H9 (cell line): ENCODE measurements around the gene ANKMY1. TPM values are rescaled to one million over a fixed set of nuclear protein-coding genes. Genes with fewer than 3 reads are reported as not detected.

Experiments used
- DNase-seq: peaks from one replicate; pipeline ENCODE4 v3.0.0-alpha.2; 2017
- H2AFZ ChIP-seq: one replicate; pipeline ENCODE4 v1.6.1; 2013; ENCODE audit warnings: mild to moderate bottlenecking, low read length, control low read depth, moderate library complexity
- H2AK5ac ChIP-seq: 2 replicates; pipeline ENCODE4 v1.6.1; 2013; ENCODE audit warnings: low read length, control low read depth, mixed read lengths; ENCODE audit not compliant: insufficient read length
- H2BK120ac ChIP-seq: one replicate; pipeline ENCODE4 v1.6.1; 2013; ENCODE audit warnings: low read depth, mild to moderate bottlenecking, low read length, control low read depth, inconsistent platforms; ENCODE audit not compliant: poor library complexity, severe bottlenecking
- H2BK12ac ChIP-seq: 2 replicates; pipeline ENCODE4 v1.6.1; 2013; ENCODE audit warnings: low read length, control low read depth, mixed read lengths, low read depth; ENCODE audit not compliant: insufficient read length
- H2BK15ac ChIP-seq: 2 replicates; pipeline ENCODE4 v1.6.1; 2013; ENCODE audit warnings: low read depth, low read length, control low read depth
- H2BK20ac ChIP-seq: one replicate; pipeline ENCODE4 v1.6.1; 2013; ENCODE audit warnings: low read depth, mild to moderate bottlenecking, low read length, control low read depth, inconsistent platforms; ENCODE audit not compliant: poor library complexity, severe bottlenecking
- H2BK5ac ChIP-seq: 2 replicates; pipeline ENCODE4 v1.6.1; 2013; ENCODE audit warnings: low read length, control low read depth, mixed read lengths; ENCODE audit not compliant: insufficient read length
- H3K14ac ChIP-seq: 2 replicates; pipeline ENCODE4 v1.6.1; 2013; ENCODE audit warnings: low read length, control low read depth; ENCODE audit not compliant: insufficient read depth
- H3K18ac ChIP-seq: 2 replicates; pipeline ENCODE4 v1.6.1; 2013; ENCODE audit warnings: low read depth, mild to moderate bottlenecking, mixed read lengths, low read length, control low read depth; ENCODE audit not compliant: insufficient read length
- H3K23ac ChIP-seq: 2 replicates; pipeline ENCODE4 v1.6.1; 2013; ENCODE audit warnings: low read length, control low read depth, mixed read lengths, low read depth; ENCODE audit not compliant: insufficient read length
- H3K23me2 ChIP-seq: 2 replicates; pipeline ENCODE4 v1.6.1; 2013; ENCODE audit warnings: low read depth, mild to moderate bottlenecking, mixed read lengths, low read length, control low read depth; ENCODE audit not compliant: insufficient read length, poor library complexity, severe bottlenecking
- H3K27ac ChIP-seq: 2 replicates; pipeline ENCODE4 v1.5.1; 2013; ENCODE audit warnings: low read length, control low read depth, mixed read lengths, low read depth; ENCODE audit not compliant: insufficient read length
- H3K27me3 ChIP-seq: 2 replicates; pipeline ENCODE4 v1.6.1; 2013; ENCODE audit warnings: low read length, control low read depth, inconsistent platforms; ENCODE audit not compliant: insufficient read depth
- H3K4ac ChIP-seq: 2 replicates; pipeline ENCODE4 v1.6.1; 2013; ENCODE audit warnings: low read depth, mild to moderate bottlenecking, control low read depth, inconsistent platforms, low read length, moderate library complexity
- H3K4me1 ChIP-seq: 2 replicates; pipeline ENCODE4 v1.6.1; 2013; ENCODE audit warnings: low read length, control low read depth, inconsistent platforms; ENCODE audit not compliant: insufficient read depth
- H3K4me2 ChIP-seq: 2 replicates; pipeline ENCODE4 v1.6.1; 2013; ENCODE audit warnings: low read length, control low read depth, mixed read lengths; ENCODE audit not compliant: insufficient read length, insufficient read depth
- H3K56ac ChIP-seq: 2 replicates; pipeline ENCODE4 v1.6.1; 2013; ENCODE audit warnings: low read depth, mild to moderate bottlenecking, mixed read lengths, low read length, control low read depth; ENCODE audit not compliant: insufficient read length
- H3K79me1 ChIP-seq: 2 replicates; pipeline ENCODE4 v1.6.1; 2013; ENCODE audit warnings: low read depth, mild to moderate bottlenecking, moderate library complexity, low read length, control low read depth, inconsistent platforms; ENCODE audit not compliant: insufficient read depth, poor library complexity, severe bottlenecking
- H3K79me2 ChIP-seq: 2 replicates; pipeline ENCODE4 v1.6.1; 2013; ENCODE audit warnings: low read length, control low read depth, inconsistent platforms; ENCODE audit not compliant: insufficient read depth
- H3K9ac ChIP-seq: 2 replicates; pipeline ENCODE4 v1.6.1; 2013; ENCODE audit warnings: low read length, control low read depth, mixed read lengths; ENCODE audit not compliant: insufficient read length; ENCODE audit errors: extremely low read depth
- H3K9me3 ChIP-seq: one replicate; pipeline ENCODE4 v1.6.1; 2013; ENCODE audit warnings: low read depth, low read length, inconsistent platforms; ENCODE audit not compliant: control insufficient read depth
- H3T11ph ChIP-seq: one replicate; pipeline ENCODE4 v1.6.1; 2013; ENCODE audit warnings: mild to moderate bottlenecking, low read length, control low read depth, inconsistent platforms
- H4K20me1 ChIP-seq: one replicate; pipeline ENCODE4 v1.6.1; 2013; ENCODE audit not compliant: control insufficient read depth, insufficient read length, insufficient read depth
- H4K5ac ChIP-seq: 2 replicates; pipeline ENCODE4 v1.6.1; 2013; ENCODE audit warnings: low read depth, mild to moderate bottlenecking, mixed read lengths, low read length, control low read depth; ENCODE audit not compliant: insufficient read length
- H4K8ac ChIP-seq: replicated peaks from 2 replicates; pipeline ENCODE4 v1.6.1; 2013; ENCODE audit warnings: low read length, control low read depth, mixed read lengths, low read depth; ENCODE audit not compliant: insufficient read length
- H4K91ac ChIP-seq: 2 replicates; pipeline ENCODE4 v1.6.1; 2013; ENCODE audit warnings: low read depth, mild to moderate bottlenecking, moderate library complexity, mixed read lengths, low read length, control low read depth; ENCODE audit not compliant: insufficient read length
- H3K27ac Mint-ChIP-seq, 3 experiments: 2 replicates in 2 of 3; 3 replicates in 1 of 3; pipeline ENCODE4 v1.8.0; 2020 to 2021; ENCODE audit warnings: mixed read lengths in 3 of 3, mild to moderate bottlenecking in 1 of 3, moderate library complexity in 1 of 3
- H3K27me3 Mint-ChIP-seq: 2 replicates; pipeline ENCODE4 v1.8.0; 2021; ENCODE audit warnings: low read depth, mild to moderate bottlenecking, moderate library complexity, mixed read lengths
- H3K36me3 Mint-ChIP-seq, 3 experiments: 2 replicates in 2 of 3; 3 replicates in 1 of 3; pipeline ENCODE4 v1.8.0; 2020 to 2021; ENCODE audit warnings: low read depth in 3 of 3, mixed read lengths in 3 of 3; ENCODE audit not compliant: insufficient read depth in 1 of 3
- H3K4me1 Mint-ChIP-seq, 2 experiments: 2 replicates each; pipeline ENCODE4 v1.8.0; 2020; ENCODE audit warnings: mixed read lengths in 2 of 2
- H3K4me3 Mint-ChIP-seq, 2 experiments: 2 replicates in 1 of 2; 3 replicates in 1 of 2; pipeline ENCODE4 v1.8.0; 2020 to 2021; ENCODE audit warnings: mild to moderate bottlenecking in 2 of 2, mixed read lengths in 2 of 2, moderate library complexity in 1 of 2
- H3K9me3 Mint-ChIP-seq, 2 experiments: 2 replicates in 1 of 2; 3 replicates in 1 of 2; pipeline ENCODE4 v1.8.0; 2020; ENCODE audit warnings: mild to moderate bottlenecking in 2 of 2, mixed read lengths in 2 of 2, moderate library complexity in 1 of 2
- WGBS: extraction: QIAGEN DNeasy Blood & Tissue Kit; methylation state at CpG from one replicate; pipeline ENCODE4 v1.1.7; 2013; ENCODE audit warnings: missing lambda C conversion rate, low lambda C conversion rate, mixed read lengths; ENCODE audit not compliant: insufficient read length; ENCODE audit errors: extremely low coverage; 5-methylcytosine and 5-hydroxymethylcytosine counted together
- total RNA-seq: library from RNA; stranded (reverse); gene quantifications from 2 replicates; pipeline ENCODE4 v1.2.1, GENCODE V29; 2021
- TF ChIP-seq, protein P1 (sequence below): fragments of 200-600 bp; sonication (generic); conservative IDR thresholded peaks from 3 replicates; pipeline ENCODE4 v1.8.0; 2021; ENCODE audit warnings: antibody characterized with exemption, mild to moderate bottlenecking

Gene ANKMY1
- total RNA-seq, 1 experiment from 2014 or later: 13.7 TPM

DNA sequence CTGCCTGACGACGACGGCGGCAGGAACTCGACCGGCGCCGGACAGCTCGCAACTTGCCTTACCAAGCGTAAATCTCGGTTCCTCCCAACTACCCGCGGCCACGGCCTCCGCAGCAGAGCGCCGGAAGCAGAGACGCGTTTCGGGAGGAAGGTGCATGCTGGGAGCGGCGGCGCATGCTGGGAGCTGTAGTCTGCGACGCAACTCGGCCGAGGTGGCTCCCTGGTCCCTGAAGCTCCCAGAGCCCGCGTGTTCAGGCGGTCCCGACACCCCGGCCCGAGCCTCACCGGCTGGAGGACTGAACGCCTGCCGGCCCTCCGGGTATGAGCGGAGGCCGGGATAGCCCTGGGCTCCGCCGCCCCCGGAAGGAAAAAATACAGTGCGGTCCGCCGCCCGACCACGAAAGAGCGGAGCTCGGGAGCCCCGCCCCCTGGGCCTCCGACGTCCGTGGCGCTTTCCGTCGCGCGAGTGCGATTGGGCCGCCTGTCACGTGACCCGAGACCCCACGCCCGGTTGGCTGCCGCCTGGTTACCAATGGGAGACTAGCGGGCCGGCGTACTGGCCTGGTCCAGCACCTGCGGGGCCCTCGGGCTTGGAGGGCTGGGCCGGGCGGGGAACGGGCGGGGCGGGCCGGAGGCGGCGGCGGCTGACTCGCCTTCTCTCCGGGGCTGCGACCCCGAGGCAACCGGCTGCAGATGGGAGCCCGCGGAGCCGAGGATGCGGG lies 28.6 kb upstream of the ANKMY1 start, which contains the start of gene CAPN10:
TSS of gene CAPN10 (plus strand) at position 537 of the 721 bp plus-strand sequence. CDS start at position 715, 178 bp downstream.
- H3K36me3 Mint-ChIP-seq: peaks cover 7 to 19% (median 7%) of the 10 kb centered on the region in 3 experiments; a peak in 6 of 7 replicates
- H3K4me3 Mint-ChIP-seq: peak within 1 kb of the TSS; percentile 95 to 97
- Histone ChIP-seq H4K20me1 (no peaks in the 10 kb centered on the region), H3K56ac (no peak within 1 kb of the TSS), H3T11ph (no peak within 1 kb of the TSS), H4K5ac (no peak within 1 kb of the TSS), H3K9me3 (no peaks in the 10 kb centered on the region), H3K4me1 (peaks cover 12% of the 10 kb centered on the region), H3K14ac (no peak within 1 kb of the TSS; the same call in 1 of the 2 replicates), H3K4me2 (peak within 1 kb of the TSS; percentile 91), H2AFZ (no peak within 1 kb of the TSS), H3K9ac (peak within 1 kb of the TSS; percentile 81), H4K8ac (no peak within 1 kb of the TSS), H2AK5ac (no peak within 1 kb of the TSS), H3K23ac (no peak within 1 kb of the TSS), H3K4ac (no peak within 1 kb of the TSS), H3K18ac (no peak within 1 kb of the TSS), H3K27me3 (no peaks in the 10 kb centered on the region), H2BK20ac (no peak within 1 kb of the TSS), H3K23me2 (peaks cover 14% of the 10 kb centered on the region), H3K79me2 (peaks cover 13% of the 10 kb centered on the region), H2BK5ac (no peak within 1 kb of the TSS), H2BK120ac (no peak within 1 kb of the TSS), H2BK15ac (no peak within 1 kb of the TSS), H2BK12ac (no peak within 1 kb of the TSS), H4K91ac (no peak within 1 kb of the TSS), H3K79me1 (peaks cover 5% of the 10 kb centered on the region), H3K27ac (no peak within 1 kb of the TSS)
- H3K27me3 Mint-ChIP-seq: no peaks in the 10 kb centered on the region; the same call in 1 of the 2 replicates
- peaks cover 0 to 2% of the 10 kb centered on the region in 2 experiments; a peak in 1 of 5 replicates for H3K9me3 Mint-ChIP-seq
- no CpG with 5 or more reads among the region's 88 CpGs for WGBS
- TF ChIP-seq, protein P1, sequence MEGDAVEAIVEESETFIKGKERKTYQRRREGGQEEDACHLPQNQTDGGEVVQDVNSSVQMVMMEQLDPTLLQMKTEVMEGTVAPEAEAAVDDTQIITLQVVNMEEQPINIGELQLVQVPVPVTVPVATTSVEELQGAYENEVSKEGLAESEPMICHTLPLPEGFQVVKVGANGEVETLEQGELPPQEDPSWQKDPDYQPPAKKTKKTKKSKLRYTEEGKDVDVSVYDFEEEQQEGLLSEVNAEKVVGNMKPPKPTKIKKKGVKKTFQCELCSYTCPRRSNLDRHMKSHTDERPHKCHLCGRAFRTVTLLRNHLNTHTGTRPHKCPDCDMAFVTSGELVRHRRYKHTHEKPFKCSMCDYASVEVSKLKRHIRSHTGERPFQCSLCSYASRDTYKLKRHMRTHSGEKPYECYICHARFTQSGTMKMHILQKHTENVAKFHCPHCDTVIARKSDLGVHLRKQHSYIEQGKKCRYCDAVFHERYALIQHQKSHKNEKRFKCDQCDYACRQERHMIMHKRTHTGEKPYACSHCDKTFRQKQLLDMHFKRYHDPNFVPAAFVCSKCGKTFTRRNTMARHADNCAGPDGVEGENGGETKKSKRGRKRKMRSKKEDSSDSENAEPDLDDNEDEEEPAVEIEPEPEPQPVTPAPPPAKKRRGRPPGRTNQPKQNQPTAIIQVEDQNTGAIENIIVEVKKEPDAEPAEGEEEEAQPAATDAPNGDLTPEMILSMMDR: no peak
- DNase-seq: peak; percentile 97
- peak within 1 kb of the TSS; percentile 93 to 97 (median 96); a peak in 6 of 7 replicates for H3K27ac Mint-ChIP-seq
- peaks cover 27 to 31% of the 10 kb centered on the region in 2 experiments for H3K4me1 Mint-ChIP-seq
